ENCODE data around the gene NCAN. TPM values are rescaled to one million over a fixed set of nuclear protein-coding genes. Genes with fewer than 3 reads are reported as not detected.

NCAN gene
- total and polyA plus RNA-seq, 9 of the 15 experiments (the other 6 are each of a cell fraction or from before 2014, with no cell fraction given) = 0.04 TPM; not detected in 8

DNA sequence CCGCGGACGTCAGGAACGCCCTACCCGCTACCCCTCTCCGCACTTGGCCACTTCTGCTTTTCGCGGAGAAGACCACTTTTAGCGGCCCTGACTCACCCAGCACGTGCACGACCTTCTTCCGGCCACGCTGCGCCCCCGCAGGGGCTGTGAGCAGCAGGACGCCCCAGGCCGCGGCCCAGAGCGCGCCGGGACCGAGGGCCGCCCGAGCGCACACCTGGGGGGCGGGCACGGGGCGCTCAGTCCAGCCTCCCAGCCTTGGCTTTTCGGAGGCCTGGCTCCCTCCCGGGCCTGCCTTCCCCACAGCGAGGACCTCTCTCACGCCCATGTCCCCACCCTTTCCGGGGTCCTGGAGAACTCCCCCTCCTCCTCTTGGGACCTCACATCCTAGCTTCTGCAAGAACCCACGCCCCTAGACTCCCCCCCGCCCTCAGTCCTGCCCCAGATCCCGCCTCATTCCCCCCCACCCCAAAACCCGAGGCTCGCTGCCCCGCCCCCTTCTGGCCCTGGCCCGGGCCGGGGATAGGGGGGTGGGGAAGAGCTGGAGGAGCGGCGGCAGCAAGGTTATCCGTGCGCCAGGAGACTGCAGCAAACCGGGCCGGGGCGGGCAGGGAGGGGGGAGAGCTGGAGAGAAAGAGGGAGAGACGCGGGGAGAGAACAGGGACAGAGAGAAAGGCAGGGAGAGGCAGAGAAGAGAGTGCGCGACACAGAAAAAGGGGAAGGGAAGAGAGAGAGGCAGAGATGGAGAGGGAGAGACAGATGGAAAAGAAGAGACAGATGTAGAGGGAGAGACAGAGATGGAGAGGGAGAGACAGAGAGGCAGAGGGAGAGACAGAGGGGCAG is 49.8 kb downstream of the NCAN start (continued):
- no peak for TF ChIP-seq ILK (tag; IDR thresholded peaks at IDR 0.05; ENCODE audit: borderline replicate concordance, low read depth)
- TF ChIP-seq EGR1 (conservative IDR thresholded peaks at IDR 0.05) = 0 out of 2 replicates have a peak, but pooled peaks have one; percentile 35
- no peak for TF ChIP-seq ESRRA (IDR thresholded peaks at IDR 0.05; ENCODE audit: borderline replicate concordance, low read depth)
- TF ChIP-seq, protein P1, sequence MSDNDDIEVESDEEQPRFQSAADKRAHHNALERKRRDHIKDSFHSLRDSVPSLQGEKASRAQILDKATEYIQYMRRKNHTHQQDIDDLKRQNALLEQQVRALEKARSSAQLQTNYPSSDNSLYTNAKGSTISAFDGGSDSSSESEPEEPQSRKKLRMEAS (CRISPR knock-in tag; IDR thresholded peaks at IDR 0.05) = peak; percentile 90
- no peak for TF ChIP-seq RAD21 (CRISPR knock-in tag; conservative IDR thresholded peaks at IDR 0.05 in 1 of 2, IDR thresholded peaks at IDR 0.05 in 1 of 2)
- TF ChIP-seq ZNF347 (CRISPR knock-in tag; IDR thresholded peaks at IDR 0.05; ENCODE audit: low read depth) = no peak
- TF ChIP-seq KHSRP (IDR thresholded peaks at IDR 0.05) = no peak
- TF ChIP-seq C11orf30 (IDR thresholded peaks at IDR 0.05; ENCODE audit: low read depth) = no peak
- TF ChIP-seq, protein P2, sequence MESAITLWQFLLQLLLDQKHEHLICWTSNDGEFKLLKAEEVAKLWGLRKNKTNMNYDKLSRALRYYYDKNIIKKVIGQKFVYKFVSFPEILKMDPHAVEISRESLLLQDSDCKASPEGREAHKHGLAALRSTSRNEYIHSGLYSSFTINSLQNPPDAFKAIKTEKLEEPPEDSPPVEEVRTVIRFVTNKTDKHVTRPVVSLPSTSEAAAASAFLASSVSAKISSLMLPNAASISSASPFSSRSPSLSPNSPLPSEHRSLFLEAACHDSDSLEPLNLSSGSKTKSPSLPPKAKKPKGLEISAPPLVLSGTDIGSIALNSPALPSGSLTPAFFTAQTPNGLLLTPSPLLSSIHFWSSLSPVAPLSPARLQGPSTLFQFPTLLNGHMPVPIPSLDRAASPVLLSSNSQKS (CRISPR knock-in tag; IDR thresholded peaks at IDR 0.05) = no peak
- no peak for TF ChIP-seq SP2 (IDR thresholded peaks at IDR 0.05; ENCODE audit: extremely low read depth, low read depth, low read length, poor library complexity, severe bottlenecking)
- TF ChIP-seq, protein P3, sequence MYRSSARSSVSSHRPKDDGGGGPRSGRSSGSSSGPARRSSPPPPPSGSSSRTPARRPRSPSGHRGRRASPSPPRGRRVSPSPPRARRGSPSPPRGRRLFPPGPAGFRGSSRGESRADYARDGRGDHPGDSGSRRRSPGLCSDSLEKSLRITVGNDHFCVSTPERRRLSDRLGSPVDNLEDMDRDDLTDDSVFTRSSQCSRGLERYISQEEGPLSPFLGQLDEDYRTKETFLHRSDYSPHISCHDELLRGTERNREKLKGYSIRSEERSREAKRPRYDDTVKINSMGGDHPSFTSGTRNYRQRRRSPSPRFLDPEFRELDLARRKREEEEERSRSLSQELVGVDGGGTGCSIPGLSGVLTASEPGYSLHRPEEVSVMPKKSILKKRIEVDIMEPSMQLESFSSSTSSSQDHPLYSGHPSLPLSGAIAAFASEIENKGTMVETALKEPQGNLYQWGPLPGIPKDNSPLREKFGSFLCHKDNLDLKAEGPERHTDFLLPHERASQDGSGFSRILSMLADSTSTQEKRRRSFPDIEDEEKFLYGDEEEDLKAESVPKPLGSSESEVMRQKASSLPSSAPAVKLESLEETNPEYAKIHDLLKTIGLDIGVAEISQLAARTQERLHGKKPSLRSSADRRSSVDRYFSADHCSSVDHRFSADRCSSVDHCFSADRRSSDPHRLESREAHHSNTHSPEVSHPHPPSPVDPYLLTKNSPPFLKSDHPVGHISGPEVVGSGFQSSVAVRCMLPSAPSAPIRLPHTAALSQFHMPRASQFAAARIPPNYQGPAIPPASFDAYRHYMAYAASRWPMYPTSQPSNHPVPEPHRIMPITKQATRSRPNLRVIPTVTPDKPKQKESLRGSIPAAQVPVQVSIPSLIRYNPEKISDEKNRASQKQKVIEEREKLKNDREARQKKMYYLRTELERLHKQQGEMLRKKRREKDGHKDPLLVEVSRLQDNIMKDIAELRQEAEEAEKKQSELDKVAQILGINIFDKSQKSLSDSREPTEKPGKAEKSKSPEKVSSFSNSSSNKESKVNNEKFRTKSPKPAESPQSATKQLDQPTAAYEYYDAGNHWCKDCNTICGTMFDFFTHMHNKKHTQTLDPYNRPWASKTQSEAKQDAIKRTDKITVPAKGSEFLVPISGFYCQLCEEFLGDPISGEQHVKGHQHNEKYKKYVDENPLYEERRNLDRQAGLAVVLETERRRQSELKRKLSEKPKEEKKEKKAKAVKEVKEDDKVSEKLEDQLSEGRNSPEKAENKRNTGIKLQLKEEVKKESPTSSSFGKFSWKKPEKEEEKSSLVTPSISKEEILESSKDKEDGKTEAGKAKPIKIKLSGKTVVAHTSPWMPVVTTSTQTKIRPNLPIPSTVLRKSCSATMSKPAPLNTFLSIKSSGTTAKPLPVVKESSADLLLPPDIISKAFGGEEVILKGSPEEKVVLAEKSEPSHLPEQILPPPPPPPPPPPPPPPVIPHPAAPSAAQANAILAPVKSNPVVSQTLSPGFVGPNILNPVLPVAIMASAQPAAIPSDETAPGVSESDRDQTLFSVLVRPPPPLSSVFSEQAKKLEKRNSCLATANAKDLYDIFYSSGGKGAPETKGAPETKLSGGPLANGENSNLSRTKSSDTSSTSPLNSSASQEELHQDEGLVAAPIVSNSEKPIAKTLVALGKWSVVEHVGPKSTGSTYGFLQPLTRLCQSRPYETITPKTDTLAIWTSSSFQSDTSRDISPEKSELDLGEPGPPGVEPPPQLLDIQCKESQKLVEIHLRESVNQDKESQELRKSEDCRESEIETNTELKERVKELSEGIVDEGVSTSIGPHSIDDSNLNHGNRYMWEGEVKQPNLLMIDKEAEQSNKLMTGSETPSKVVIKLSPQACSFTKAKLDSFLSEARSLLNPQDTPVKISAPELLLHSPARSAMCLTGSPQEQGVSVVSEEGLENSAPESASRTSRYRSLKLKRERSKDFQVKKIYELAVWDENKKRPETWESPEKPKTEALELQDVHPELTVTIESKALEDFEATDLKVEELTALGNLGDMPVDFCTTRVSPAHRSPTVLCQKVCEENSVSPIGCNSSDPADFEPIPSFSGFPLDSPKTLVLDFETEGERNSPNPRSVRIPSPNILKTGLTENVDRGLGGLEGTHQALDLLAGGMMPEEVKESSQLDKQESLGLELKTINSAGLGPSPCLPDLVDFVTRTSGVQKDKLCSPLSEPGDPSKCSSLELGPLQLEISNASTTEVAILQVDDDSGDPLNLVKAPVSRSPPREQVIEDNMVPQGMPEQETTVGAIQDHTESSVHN (IDR thresholded peaks at IDR 0.05; ENCODE audit: borderline replicate concordance in 1 of 2, low read depth in 1 of 2) = no peak
- TF ChIP-seq NR2C1 (IDR thresholded peaks at IDR 0.05) = no peak
- TF ChIP-seq NR2C1 (tag; IDR thresholded peaks at IDR 0.05) = no peak
- TF ChIP-seq, protein P4, sequence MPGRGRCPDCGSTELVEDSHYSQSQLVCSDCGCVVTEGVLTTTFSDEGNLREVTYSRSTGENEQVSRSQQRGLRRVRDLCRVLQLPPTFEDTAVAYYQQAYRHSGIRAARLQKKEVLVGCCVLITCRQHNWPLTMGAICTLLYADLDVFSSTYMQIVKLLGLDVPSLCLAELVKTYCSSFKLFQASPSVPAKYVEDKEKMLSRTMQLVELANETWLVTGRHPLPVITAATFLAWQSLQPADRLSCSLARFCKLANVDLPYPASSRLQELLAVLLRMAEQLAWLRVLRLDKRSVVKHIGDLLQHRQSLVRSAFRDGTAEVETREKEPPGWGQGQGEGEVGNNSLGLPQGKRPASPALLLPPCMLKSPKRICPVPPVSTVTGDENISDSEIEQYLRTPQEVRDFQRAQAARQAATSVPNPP (IDR thresholded peaks at IDR 0.05; ENCODE audit: borderline replicate concordance, insufficient read depth, insufficient read length) = no peak
- no peak for TF ChIP-seq TBL1XR1 (IDR thresholded peaks at IDR 0.05; ENCODE audit: low read length in 2 of 2)
- no peak for TF ChIP-seq ZNF184 (CRISPR knock-in tag; IDR thresholded peaks at IDR 0.05)
- no peak for TF ChIP-seq NR1H2 (CRISPR knock-in tag; IDR thresholded peaks at IDR 0.05)

All from K562 (cell line).